ENCODE results near the gene PLA2G4B. TPM values are rescaled to one million over a fixed set of nuclear protein-coding genes. Genes with fewer than 3 reads are reported as not detected.

The PLA2G4B gene
- polyA plus RNA-seq, 1 experiment: 2.4 TPM

DNA sequence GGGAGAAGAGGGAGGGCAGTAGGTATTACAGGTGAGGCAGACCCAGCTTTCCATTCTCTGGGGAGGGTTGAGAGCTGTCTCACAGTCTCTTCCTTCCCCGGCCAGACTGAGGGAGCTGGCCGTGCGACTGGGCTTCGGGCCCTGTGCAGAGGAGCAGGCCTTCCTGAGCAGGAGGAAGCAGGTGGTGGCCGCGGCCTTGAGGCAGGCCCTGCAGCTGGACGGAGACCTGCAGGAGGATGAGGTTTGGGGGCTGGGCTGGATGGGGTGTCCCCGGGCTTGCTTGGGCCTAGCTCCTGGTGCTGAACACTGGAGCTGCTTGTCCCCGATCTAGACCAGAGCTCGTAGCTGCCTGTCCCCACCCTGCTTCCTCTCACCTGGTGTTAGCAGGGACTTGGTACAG, 4.9 kb downstream of the PLA2G4B start:
- TF ChIP-seq CTCF (IDR thresholded peaks at IDR 0.05; ENCODE audit: insufficient read depth, low read depth, low read length): no peak
- DNase-seq (ENCODE audit: low read depth): no peak
- Histone ChIP-seq H3K4me3 (ENCODE audit: low read depth, low read length) (no peak overlapping the region), H3K27me3 (ENCODE audit: control insufficient read depth, insufficient read depth, low read length) (no peaks in the 10 kb centered on the region), H3K36me3 (ENCODE audit: control insufficient read depth, insufficient read depth, low read length) (peaks cover 5% of the 10 kb centered on the region)
- POLR2A ChIA-PET: no interaction called here
- CTCF ChIA-PET: no interaction called here

GRCh38 chr15:41844814-41845213, 6.2 kb downstream of the PLA2G4B start:
- CTCF ChIA-PET: interaction anchor here (1.1 kb wide), 1 partner anchor 12 kb away, joined by 3 read pairs; no protein-coding TSS in a partner anchor

DNA sequence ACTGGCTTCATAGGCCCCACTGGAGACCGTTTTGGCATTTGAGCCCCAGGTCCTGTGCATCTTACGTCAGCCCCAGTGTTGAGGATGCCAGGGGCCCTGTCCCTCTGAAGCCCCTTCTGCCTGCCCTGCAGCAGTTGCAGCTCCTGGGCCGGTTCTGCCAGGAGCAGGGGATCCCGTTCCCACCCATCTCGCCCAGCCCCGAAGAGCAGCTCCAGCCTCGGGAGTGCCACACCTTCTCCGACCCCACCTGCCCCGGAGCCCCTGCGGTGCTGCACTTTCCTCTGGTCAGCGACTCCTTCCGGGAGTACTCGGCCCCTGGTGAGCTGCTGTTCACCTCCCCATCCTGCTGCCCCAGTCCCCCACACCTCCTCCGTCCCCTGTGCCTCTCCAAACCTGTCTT, 8.6 kb downstream of the PLA2G4B start:
- ChIA-PET CTCF (interaction anchor here (1.6 kb wide), 1 partner anchor 14 kb away, joined by 3 read pairs; no protein-coding TSS in a partner anchor), POLR2A (no interaction called here)
- Histone ChIP-seq H3K36me3 (ENCODE audit: control insufficient read depth, insufficient read depth, low read length) (peaks cover 3% of the 10 kb centered on the region), H3K4me3 (ENCODE audit: low read depth, low read length) (no peak overlapping the region), H3K27me3 (ENCODE audit: control insufficient read depth, insufficient read depth, low read length) (peaks cover 2% of the 10 kb centered on the region)
- no peak for DNase-seq (ENCODE audit: low read depth)
- TF ChIP-seq CTCF (IDR thresholded peaks at IDR 0.05; ENCODE audit: insufficient read depth, low read depth, low read length): no peak

More at GRCh38 chr15:41844814-41845213, 6.2 kb downstream of the PLA2G4B start:
- no peak for DNase-seq (ENCODE audit: low read depth)
- Histone ChIP-seq H3K36me3 (ENCODE audit: control insufficient read depth, insufficient read depth, low read length) (peaks cover 3% of the 10 kb centered on the region), H3K27me3 (ENCODE audit: control insufficient read depth, insufficient read depth, low read length) (no peaks in the 10 kb centered on the region), H3K4me3 (ENCODE audit: low read depth, low read length) (no peak overlapping the region)
- no peak for TF ChIP-seq CTCF (IDR thresholded peaks at IDR 0.05; ENCODE audit: insufficient read depth, low read depth, low read length)
- POLR2A ChIA-PET: no interaction called here

DNA sequence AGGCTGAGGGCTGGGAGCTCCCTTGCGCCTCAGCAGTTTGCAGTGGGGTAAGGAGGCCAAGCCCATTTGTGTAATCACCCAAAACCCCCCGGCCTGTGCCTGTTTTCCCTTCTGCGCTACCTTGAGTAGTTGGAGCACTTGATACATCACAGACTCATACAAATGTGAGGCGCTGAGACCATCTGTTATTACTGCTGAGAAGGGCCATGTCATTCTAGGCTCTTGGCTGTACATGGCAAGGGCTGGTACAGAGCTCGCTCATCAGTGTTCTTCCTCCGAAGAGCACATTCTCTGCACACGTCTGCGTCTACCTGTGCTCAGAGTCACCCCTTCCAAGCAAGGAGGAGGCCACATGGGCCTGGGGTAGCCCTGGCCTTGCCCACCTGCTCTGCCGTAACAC, 9.3 kb downstream of the PLA2G4B start:
- Histone ChIP-seq H3K27me3 (ENCODE audit: control insufficient read depth, insufficient read depth, low read length) (peaks cover 4% of the 10 kb centered on the region), H3K36me3 (ENCODE audit: control insufficient read depth, insufficient read depth, low read length) (peaks cover 3% of the 10 kb centered on the region), H3K4me3 (ENCODE audit: low read depth, low read length) (no peak overlapping the region)
- ChIA-PET CTCF (interaction anchor here (1.6 kb wide), 1 partner anchor 13 kb away, joined by 3 read pairs; no protein-coding TSS in a partner anchor), POLR2A (no interaction called here)
- no peak for TF ChIP-seq CTCF (IDR thresholded peaks at IDR 0.05; ENCODE audit: insufficient read depth, low read depth, low read length)
- no peak for DNase-seq (ENCODE audit: low read depth)

DNA sequence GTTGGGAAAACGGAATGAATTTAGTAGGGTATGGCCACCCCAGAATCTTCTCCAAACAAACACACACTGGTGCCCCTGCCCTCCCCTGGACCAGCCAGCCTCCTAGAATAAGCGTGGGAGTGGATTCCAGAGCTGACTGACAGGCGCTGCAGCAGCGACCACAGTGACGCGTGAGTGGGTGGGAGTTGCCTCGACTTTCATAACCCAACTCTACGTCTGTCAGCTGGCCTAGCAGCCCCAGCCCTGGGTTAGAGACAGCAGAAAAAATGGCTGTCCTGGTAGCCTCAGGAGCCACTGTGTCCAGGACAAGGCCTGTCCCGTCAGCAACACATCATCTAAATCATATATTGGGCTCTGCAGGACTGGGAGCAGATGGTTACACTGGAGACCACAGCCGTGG, 10.0 kb downstream of the PLA2G4B start:
- ChIA-PET POLR2A (no interaction called here), CTCF (no interaction called here)
- no peak for TF ChIP-seq CTCF (IDR thresholded peaks at IDR 0.05; ENCODE audit: insufficient read depth, low read depth, low read length)
- Histone ChIP-seq H3K4me3 (ENCODE audit: low read depth, low read length) (no peak overlapping the region), H3K36me3 (ENCODE audit: control insufficient read depth, insufficient read depth, low read length) (peaks cover 3% of the 10 kb centered on the region), H3K27me3 (ENCODE audit: control insufficient read depth, insufficient read depth, low read length) (peaks cover 6% of the 10 kb centered on the region)
- DNase-seq (ENCODE audit: low read depth): no peak
